ENCODE measurements around the gene PDE6D.

DNA sequence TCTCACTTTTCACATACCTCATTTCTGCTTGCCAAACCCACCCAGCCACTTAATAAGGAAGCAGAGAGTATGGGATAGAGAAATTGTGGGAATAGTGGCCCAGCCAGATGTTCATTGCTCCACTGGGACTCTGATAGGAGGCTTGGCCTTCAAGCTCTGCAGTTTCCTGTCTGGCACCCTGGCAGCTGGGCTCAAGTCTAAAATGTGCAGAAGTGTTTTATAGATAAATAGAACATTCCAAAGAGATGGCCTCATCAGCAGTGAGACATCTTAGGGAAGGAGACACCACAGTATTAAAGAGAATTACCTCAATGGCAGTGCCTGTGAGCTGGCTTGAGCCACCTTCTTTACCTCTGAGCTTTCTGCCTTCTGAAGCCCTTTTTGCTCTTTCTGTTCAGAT lies 29.8 kb upstream of the PDE6D start:
- TF ChIP-seq, protein P1, sequence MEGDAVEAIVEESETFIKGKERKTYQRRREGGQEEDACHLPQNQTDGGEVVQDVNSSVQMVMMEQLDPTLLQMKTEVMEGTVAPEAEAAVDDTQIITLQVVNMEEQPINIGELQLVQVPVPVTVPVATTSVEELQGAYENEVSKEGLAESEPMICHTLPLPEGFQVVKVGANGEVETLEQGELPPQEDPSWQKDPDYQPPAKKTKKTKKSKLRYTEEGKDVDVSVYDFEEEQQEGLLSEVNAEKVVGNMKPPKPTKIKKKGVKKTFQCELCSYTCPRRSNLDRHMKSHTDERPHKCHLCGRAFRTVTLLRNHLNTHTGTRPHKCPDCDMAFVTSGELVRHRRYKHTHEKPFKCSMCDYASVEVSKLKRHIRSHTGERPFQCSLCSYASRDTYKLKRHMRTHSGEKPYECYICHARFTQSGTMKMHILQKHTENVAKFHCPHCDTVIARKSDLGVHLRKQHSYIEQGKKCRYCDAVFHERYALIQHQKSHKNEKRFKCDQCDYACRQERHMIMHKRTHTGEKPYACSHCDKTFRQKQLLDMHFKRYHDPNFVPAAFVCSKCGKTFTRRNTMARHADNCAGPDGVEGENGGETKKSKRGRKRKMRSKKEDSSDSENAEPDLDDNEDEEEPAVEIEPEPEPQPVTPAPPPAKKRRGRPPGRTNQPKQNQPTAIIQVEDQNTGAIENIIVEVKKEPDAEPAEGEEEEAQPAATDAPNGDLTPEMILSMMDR (conservative IDR thresholded peaks at IDR 0.05; ENCODE audit: low read depth, low read length), result no peak
- TF ChIP-seq, protein P2, sequence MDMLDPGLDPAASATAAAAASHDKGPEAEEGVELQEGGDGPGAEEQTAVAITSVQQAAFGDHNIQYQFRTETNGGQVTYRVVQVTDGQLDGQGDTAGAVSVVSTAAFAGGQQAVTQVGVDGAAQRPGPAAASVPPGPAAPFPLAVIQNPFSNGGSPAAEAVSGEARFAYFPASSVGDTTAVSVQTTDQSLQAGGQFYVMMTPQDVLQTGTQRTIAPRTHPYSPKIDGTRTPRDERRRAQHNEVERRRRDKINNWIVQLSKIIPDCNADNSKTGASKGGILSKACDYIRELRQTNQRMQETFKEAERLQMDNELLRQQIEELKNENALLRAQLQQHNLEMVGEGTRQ (IDR thresholded peaks at IDR 0.05; ENCODE audit: low read depth, low read length), result no peak
- no peak for TF ChIP-seq POLR2A (IDR thresholded peaks at IDR 0.05; ENCODE audit: low read depth, low read length)
- TF ChIP-seq, protein P3, sequence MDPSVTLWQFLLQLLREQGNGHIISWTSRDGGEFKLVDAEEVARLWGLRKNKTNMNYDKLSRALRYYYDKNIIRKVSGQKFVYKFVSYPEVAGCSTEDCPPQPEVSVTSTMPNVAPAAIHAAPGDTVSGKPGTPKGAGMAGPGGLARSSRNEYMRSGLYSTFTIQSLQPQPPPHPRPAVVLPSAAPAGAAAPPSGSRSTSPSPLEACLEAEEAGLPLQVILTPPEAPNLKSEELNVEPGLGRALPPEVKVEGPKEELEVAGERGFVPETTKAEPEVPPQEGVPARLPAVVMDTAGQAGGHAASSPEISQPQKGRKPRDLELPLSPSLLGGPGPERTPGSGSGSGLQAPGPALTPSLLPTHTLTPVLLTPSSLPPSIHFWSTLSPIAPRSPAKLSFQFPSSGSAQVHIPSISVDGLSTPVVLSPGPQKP (IDR thresholded peaks at IDR 0.05; ENCODE audit: borderline replicate concordance, low read depth, low read length), result no peak

Measured in IMR-90 (cell line).